Head of caudate nucleus (tissue), 42 donors: ENCODE data around the gene FARS2.
A peak's percentile ranks its signal among the peaks of the same experiment; 100 is the strongest.

ENCODE experiments used
- DNase-seq, 42 donors: peaks; one replicate each; pipeline versions ENCODE4 v3.0.0 to v3.0.0-alpha.2; 2020 to 2021; ENCODE audit warnings: mixed read lengths in 7 of 42
- intact Hi-C: fragments of 100-400 bp; cut with DNase I; formaldehyde crosslinking; loops from one replicate; pipeline ENCODE4 v1.15.0; 2022

The FARS2 gene

DNA sequence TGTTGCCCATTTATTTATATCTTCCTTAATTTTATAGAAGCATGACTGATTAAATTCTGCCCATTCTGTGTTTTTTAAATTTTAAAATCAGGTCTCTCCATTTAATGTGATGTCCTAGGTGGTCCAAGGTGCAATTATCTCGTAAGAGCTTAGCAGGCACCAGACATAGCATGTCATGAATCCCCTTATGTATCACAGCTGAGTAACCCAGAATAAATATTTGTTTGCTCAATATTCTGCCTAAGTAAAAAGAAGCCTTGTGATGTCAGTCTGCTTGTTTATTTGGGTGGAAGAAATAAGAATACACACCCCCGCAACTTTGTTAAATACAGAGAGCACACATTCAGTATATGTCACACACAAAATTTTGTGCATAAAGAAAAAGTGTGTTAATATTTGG, 211.3 kb downstream of the FARS2 start:
- no peak for DNase-seq
- intact Hi-C loops, result no loop called here

DNA sequence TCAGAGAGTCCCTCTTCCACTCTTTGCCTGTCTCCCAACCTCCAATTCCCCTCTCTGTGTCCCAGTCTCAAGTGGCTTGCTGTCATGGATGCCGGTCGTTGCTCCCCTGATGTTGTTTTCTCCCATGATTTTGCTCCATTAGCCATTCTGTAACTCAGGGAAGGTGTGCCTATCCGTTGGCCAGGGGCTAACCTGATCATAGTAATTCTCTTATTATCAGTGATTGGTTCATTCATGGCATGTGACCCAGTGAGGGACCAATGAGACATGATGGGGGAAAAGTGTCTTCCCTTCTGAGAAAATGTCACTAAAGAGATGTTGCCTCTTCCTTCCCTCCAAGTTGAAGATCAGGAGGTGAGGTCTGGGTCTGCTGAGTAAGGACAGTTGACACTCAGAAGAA, 214.5 kb downstream of the FARS2 start:
- intact Hi-C loops, result no loop called here
- no peak for DNase-seq

DNA sequence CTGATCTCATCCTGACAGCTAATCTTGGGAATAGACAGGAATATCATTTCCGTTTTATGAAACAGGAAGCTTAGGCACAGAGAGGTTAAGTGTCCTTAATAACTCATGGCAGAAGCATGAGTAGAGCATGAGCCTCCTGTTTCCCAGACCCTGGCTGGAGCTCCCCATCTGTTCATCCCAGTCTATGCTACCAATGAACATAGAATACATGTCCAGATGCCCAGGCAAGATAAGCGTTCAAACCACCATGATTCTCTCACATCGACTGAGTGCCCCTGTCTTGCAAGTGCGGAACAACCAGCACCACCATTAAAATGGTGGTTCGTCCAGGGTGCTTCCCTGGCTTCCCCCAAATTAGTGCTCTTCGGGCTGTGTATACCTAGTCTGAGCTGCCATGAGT, 217.1 kb downstream of the FARS2 start:
- intact Hi-C loops, result no loop called here
- DNase-seq, result no peak

DNA sequence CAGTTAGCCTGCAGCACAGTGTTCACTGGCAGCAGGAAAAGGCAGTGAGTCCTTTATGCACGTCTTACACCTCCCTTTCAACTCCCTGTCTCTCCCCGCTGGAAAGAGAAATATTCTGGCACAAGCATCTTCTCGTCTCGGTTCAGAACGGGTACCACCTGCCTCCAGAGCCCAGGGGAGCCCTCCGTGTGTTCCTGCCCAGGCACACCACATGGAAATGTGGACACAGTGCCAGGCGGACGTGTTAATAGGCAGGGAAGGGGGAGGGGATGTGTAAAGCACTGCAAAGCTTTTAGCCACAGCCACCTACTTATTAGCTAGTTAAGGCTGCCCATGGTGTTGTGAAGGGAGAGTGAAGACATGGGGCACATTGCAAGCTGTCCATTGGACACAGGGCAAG, 219.7 kb downstream of the FARS2 start:
- intact Hi-C loops, result no loop called here
- peak in 4 of 42 donors; percentile 9 to 25 (median 19) for DNase-seq

DNA sequence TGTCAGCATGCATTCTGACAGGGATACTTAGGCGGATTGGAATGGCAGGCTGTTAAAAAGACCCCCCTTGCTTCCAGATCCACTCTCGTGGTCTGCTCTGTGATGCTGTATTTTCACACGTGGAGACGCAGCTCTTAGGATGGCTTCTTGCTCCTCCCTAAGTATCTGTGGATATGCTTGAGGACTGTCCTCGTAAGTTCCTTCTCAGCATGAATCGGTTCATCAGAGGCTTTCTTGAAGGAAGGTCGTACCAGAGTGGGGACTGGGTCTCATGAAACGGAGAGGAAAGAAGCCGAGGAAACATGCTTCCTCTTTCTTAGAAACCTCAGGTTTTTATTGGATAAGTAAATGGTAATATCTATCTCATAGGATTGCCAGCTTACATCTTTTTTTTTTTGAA, 220.4 kb downstream of the FARS2 start:
- intact Hi-C loops, result no loop called here
- no peak for DNase-seq

DNA sequence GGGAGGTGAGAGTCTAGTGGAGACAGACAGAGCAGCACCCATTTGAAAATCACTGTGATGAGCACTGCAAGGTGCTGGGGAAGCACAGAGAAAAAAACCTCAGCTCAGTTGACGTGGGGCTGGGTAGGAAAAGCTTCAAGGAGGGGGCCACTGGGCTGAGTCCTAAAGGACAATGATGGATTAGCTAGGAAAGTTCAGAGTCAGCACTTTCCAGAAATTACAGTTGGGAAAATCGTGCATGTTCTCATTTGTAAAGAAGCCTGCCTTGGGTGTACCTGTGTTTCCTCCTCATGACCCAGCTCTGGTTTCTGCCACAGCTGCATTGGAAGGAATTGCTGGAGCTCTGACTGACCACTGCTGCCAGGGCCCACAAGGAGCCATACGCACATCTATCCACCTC, 221.3 kb downstream of the FARS2 start:
- DNase-seq, result no peak
- intact Hi-C loops, result no loop called here

DNA sequence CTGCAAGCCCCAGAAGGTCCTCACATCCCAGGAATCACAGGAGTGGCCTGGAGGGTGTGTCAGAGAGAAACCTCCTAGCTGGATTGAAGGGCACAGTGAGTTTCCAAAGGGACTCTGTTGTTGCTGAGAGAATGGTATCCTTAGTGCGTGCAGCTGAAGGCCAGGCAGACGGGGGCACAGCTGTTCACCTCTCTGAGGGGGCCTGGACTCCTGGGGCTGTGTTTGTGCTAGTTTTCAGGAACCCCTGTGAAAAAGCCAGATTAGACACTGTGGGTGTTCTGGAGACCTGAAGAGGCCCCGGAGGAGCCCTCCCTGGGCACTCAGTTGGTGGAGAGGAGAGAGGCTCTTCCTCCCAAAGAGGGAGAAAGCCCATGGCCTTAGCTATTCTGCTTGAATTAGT, 223.4 kb downstream of the FARS2 start:
- intact Hi-C loops, result no loop called here
- no peak for DNase-seq

DNA sequence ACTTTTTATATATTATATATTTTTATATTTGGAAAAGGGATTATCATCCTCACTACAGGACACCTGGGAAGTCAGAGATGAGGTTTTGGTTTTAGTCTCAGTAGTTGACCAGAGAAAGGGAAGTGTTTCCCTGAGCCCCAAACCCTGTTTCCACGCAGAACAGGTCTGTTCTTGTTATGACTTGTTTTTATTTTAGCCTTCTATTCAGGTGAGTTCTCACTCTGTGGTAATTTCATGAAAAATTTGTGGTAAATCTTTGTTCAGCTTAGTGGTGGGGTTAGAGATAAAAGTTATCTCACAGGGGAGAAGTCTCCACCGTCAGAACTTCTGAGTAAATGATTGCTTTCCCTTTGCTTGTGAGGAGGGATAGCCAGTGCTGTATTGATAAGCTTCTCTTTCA, 224.9 kb downstream of the FARS2 start:
- no peak for DNase-seq
- intact Hi-C loops, result no loop called here

DNA sequence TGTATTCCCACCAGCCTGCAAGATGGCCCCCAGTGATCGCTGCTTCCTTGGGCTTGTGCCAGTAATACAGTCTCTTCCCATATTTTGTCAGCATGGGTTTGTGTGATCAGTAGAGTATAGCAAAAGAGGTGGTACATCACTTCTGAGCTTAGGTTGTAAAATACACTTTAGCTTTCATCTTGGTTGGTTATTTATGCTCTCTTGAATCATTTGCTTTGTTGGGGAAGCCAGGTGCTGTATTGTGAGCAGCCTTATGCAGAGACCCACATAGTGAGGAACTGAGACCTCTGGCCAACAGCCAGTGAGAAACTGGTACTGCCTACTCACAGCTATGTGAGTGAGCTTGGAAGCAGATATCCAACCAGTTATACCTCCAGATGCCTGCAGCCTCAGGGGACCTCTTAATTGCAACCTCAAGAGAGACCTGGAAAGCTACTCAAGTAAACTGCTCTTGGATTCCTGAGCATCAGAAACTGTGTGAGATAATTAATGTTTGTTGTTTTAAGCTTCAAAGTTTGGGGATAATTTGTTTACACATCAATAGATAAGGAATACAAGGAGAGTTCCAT, 229.3 kb downstream of the FARS2 start:
- intact Hi-C loops, result no loop called here
- DNase-seq, result no peak

DNA sequence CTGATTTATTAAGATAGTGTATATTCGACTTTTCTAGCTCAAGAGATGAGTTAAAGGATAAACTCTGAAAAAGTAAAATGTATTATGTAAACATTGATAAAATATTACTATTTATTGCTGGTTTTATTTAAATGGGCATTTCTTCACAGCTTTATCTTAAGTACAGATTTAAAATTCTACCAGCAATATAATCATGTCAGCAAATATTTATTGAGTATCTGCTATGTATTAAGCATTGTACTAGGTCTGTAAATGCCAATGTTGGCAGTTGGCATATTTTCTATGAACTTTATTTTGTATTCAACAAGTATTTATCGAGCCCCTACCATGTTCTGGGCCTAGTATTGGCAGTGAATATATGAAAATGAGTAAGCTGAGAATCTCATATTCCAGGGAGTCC, 231.0 kb downstream of the FARS2 start:
- no peak for DNase-seq
- intact Hi-C loops, result no loop called here

DNA sequence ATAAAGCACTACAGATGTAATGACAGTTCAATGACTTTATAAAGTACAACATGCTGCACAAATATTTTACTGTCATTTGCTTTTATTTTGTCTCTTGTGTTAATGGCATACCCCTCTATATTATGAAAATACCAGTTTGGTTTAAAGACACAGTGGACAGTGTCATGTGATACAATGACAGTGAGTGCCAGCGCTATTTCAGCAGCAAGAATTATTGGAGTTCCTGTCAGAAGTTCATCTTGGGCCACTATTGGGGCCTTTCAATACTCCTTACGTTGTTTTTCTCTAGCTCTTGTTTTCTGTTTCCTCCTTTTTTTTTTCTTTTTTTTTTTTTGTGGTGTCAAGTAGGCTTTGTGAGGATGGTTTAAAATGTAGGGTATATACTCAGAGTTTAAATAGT, 232.5 kb downstream of the FARS2 start:
- intact Hi-C loops, result no loop called here
- DNase-seq, result no peak

DNA sequence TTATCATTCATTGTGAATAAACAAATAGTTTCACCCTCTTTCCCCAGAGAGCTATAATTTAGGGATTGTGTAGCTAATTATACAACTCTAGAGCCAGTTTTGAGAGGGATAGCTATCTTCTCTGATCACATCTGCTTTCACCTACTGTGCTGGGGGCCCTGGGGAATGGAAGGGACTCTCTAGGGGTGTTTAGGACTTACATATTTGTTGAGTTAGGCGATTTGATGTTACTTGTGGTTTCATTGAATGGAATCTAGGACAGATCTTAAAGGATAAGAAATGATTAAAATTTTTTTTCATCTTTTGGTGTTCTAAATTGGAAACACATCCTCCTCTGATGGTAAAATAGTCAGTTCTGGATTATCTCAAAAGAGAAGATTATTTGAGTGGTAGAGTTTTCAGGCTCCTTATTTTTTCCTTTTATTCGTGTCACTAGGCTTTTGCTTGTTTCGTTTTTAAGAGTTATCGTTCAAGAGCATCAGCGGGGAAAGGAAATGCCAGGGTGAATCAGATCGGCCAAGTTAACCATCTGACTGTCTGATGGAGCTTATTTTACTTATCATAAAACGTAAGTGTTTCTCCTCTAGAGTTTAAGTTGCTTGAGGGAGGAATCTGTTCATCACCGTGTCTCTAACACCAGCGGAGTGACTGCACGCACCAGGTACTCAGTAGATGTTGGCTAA, 236.7 kb downstream of the FARS2 start:
- DNase-seq, result no peak
- intact Hi-C loops, result no loop called here

DNA sequence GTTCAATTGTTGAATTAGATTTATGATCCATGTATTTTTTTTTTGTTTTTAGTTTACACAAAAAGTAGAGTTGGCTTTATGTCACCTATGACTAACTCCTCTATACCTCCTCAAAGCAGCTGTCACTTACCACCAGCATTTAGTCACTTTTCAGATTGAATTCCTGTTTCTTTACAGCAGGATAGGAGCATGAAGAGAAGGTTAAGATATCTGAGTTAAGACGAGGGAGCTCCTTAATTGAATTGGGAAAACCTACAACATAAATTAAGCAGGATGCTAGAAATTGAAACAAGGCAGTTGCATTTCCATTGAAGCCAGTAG, 237.2 kb downstream of the FARS2 start:
- DNase-seq, result no peak
- intact Hi-C loops, result no loop called here

DNA sequence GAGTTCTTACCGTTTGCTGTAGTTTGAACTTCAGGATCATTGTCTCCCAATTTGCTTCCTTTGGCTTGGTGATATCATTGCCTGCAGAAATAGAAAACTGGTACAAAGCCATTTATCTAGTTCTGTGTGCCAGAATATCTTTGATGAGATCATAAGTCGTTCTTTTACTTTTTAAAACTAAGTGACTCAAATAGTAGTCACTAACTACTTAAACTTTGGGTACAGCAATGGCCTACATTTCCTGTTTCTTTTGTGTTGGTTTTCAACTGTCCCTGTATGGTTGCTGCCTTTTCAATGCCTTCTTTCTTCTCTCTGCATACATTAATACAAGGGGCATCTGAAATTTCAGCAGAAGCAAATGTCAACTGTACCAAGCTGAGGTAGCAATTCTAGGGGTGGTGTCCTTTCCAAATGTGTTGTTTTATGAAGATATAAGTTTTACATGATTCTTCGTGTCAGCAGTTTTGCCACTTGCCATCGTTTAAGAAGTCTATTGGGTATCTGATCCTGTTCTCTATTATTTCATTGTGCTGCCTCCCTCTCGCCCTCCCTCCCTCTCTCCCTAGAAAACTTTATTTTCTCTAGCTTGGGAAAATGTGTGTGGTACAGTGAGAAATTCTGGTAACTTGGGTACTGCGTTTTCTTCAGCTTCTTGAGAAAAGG, 238.5 kb downstream of the FARS2 start:
- peak in 1 of 42 donors; percentile 15 for DNase-seq
- intact Hi-C loops, result no loop called here

DNA sequence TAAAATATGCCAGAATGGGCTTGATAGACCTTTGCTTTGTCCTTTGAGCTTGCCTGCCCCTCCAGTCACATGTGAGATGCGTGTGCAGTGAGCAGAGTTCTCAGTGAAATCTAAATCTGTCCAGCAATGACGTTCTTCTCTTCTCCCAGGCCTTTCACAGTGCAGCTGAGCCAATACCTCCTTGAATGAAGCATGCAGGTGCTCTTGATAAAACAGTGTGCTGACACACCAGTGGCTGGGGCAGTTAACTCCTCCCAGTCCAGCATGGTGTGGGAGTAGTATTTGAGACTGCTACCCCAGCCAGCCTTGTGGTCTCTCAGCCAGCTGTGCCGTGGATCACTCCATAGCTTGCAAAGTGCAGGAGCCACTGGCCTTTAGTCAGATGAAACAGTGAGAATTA, 240.5 kb downstream of the FARS2 start:
- DNase-seq, result no peak
- intact Hi-C loops, result no loop called here

DNA sequence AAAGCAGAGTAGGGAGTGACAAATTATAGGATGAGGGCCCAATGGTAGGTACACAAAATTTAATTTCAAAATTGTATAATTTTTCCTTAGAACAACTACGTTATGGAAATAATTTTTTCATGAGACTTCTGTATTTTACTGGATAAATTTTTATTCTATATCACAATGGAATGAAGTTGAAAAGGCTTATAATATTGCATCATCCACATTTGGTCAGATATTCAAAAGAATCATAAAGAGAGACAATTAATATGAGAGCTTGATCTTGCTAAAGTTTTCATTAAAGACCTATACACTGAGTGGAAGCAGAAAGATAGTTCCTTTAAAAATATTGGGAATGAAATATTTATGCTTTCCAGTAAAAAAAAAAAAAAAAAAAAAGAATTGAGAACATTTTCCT, 242.8 kb downstream of the FARS2 start:
- DNase-seq, result no peak
- intact Hi-C loops, result no loop called here

DNA sequence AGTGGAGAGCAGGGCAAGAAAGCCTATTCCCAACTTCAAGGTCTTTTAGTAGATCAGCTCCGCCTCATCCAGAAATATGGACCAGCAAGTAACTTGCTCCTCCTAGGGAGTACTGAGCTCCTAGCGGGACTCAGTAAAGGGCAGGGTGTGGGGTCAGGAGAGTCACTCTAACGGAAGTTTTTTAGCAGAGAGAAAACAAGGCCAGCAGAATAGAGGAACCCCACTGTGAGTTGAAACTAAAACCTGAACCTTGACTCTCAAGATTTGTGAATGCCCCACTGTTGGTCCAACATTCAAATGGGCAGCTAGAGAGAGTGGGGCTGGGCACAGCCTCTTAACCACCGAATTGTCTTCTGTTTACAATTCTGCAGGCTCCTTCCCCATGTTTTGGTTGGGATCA, 244.8 kb downstream of the FARS2 start:
- intact Hi-C loops, result no loop called here
- DNase-seq, result no peak

DNA sequence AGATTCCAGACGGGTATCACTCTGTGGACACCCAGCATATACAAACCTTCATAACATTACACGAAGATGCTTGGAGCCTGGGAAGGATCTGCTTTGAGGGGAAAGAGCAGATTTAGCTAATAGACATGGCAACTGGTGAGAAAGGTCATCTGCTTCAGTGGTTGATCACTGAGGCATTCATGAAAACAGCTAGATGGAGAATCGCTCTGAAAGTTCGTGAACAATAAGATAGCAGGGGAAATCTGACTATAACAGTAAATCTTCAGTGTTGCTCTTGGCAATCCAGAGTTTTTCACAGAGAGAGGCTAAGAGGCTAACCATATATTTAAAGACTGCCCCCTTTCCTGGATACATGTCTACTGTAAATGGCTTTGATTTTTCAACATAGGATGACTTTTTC, 245.3 kb downstream of the FARS2 start:
- no peak for DNase-seq
- intact Hi-C loops, result no loop called here

DNA sequence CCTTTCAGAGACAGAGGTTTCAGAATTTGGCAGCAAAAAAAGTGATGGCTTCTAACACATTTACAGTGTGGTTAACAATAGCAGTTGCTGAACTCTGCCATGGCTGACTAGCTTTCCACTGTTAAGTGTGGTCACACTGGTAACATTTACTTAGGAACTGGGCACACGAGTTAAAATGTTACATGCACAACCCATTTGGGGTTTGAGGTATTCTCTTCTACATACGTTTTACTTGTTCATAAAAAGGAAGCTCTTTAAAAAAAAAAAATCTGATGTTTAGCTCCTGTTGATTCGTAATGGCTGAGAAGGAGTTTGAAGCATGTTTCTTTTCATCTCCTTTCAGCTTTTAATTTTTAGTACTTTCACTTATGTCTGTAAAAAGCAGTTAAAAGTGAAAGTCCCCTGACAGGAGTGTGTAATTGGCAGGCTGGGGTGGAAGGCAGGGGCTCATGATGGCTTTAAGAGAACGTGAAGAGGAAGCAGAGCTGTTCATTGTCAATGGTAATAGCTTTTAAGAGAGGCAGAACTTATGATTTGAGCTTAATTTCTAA, 245.9 kb downstream of the FARS2 start:
- no peak for DNase-seq
- intact Hi-C loops, result no loop called here

DNA sequence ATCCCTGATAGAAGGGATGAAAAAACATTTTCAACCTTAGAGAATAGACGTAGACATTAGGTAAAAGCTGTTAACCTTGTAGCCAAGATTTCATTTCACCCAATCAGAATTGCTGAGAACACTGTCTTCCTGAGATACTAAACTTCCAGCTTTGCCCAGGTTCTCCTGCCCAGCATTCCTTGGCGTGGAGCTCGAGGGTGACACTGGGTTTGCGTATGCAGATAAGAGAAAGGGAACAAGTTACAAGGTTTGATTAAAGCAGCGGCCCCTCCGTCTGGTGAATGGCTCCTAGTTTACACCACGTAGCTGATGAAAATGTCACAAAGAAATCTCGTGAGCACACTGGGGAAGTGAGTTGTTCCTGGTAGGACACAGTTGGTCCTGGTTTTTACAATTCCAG, 247.8 kb downstream of the FARS2 start:
- DNase-seq, result no peak
- intact Hi-C loops, result no loop called here
